A673 (cell line): ENCODE results near the gene C1QTNF8. TPM values are rescaled to one million over a fixed set of nuclear protein-coding genes. Genes with fewer than 3 reads are reported as not detected.

Experiments
- BruUV-seq: library from RNA; stranded (reverse); fragments of 400-500 nt; replicated peaks from 2 replicates; lab custom pipeline; 2021; lab: Mats Ljungman, UMichigan
- CTCF ChIA-PET: fragments of 300-600 bp; sonication (Branson Sonifier 250); formaldehyde crosslinking; loops from one replicate; lab custom pipeline; 2022; ENCODE audit warnings: antibody characterized with exemption; lab: Charles Lee
- POLR2A ChIA-PET: fragments of 300-600 bp; sonication (Branson Sonifier 250); formaldehyde crosslinking; loops from one replicate; lab custom pipeline; 2022; ENCODE audit warnings: antibody characterized with exemption; ENCODE audit not compliant: low non-redundant PET; lab: Charles Lee
- DNase-seq: peaks from one replicate; pipeline ENCODE4 v3.0.0-alpha.2; 2015; ENCODE audit warnings: low spot score
- H3K27ac ChIP-seq: fragments of 200-600 bp; sonication (generic); 2 replicates; pipeline ENCODE4 v1.5.1; 2016; ENCODE audit warnings: mixed run types, low read depth, mild to moderate bottlenecking, mixed read lengths, antibody characterized with exemption, low read length; ENCODE audit not compliant: poor library complexity, severe bottlenecking
- H3K27me3 ChIP-seq: fragments of 200-600 bp; sonication (generic); replicated peaks from 2 replicates; pipeline ENCODE4 v1.6.1; 2017; ENCODE audit warnings: mixed run types, low read depth, mild to moderate bottlenecking, mixed read lengths, antibody characterized with exemption, low read length; ENCODE audit not compliant: insufficient read depth, poor library complexity
- H3K36me3 ChIP-seq: fragments of 200-600 bp; sonication (generic); 2 replicates; pipeline ENCODE4 v1.6.1; 2016; ENCODE audit warnings: mixed run types, mild to moderate bottlenecking, mixed read lengths, antibody characterized with exemption, low read length; ENCODE audit not compliant: insufficient read depth, poor library complexity, severe bottlenecking
- H3K4me1 ChIP-seq: fragments of 200-600 bp; sonication (generic); 2 replicates; pipeline ENCODE4 v1.6.1; 2017; ENCODE audit warnings: mixed run types, mild to moderate bottlenecking, mixed read lengths, antibody characterized with exemption, low read length; ENCODE audit not compliant: insufficient read depth, poor library complexity, severe bottlenecking
- H3K4me3 ChIP-seq: fragments of 200-600 bp; sonication (generic); 2 replicates; pipeline ENCODE4 v1.5.1; 2016; ENCODE audit warnings: low read depth, mixed run types, mild to moderate bottlenecking, mixed read lengths, low read length; ENCODE audit not compliant: poor library complexity, severe bottlenecking
- H3K9me3 ChIP-seq: fragments of 200-600 bp; sonication (generic); 2 replicates; pipeline ENCODE4 v1.6.1; 2016; ENCODE audit warnings: mixed run types, low read depth, mild to moderate bottlenecking, mixed read lengths, antibody characterized with exemption, low read length; ENCODE audit not compliant: poor library complexity, severe bottlenecking
- CTCF ChIP-seq: fragments of 300-800, 200-600 bp; sonication (generic); conservative IDR thresholded peaks from 2 replicates; pipeline ENCODE4 v1.5.1; 2017; ENCODE audit warnings: low read depth, mild to moderate bottlenecking, antibody characterized with exemption, low read length, moderate library complexity, mixed read lengths
- EZH2 ChIP-seq: fragments of 200-600 bp; sonication (generic); IDR thresholded peaks from 2 replicates; pipeline ENCODE4 v1.6.1; 2017; ENCODE audit warnings: borderline replicate concordance, low read depth, mild to moderate bottlenecking, mixed read lengths, antibody characterized with exemption, low read length; ENCODE audit not compliant: poor library complexity, severe bottlenecking
- intact Hi-C: fragments of 100-400 bp; cut with micrococcal nuclease; formaldehyde crosslinking; loops from one replicate; pipeline ENCODE4 v1.10.0; 2022; ENCODE audit not compliant: unreplicated experiment
- total RNA-seq: library from RNA; stranded (reverse); gene quantifications from 2 replicates; pipeline ENCODE4 v1.2.3, GENCODE V29; 2021

The C1QTNF8 gene
- total RNA-seq, 1 experiment from 2014 or later, result not detected

GRCh38 chr16:1133810-1134520 is 37.9 kb upstream of the C1QTNF8 start:
- no peak overlapping the region for H3K27ac ChIP-seq
- no peaks in the 10 kb centered on the region for H3K4me1 ChIP-seq
- BruUV-seq, result no TSS peak
- ChIA-PET CTCF (no interaction called here), POLR2A (no interaction called here)
- no peak for DNase-seq
- H3K4me3 ChIP-seq, result no peak overlapping the region
- TF ChIP-seq CTCF (no peak), EZH2 (no peak)
- no peaks in the 10 kb centered on the region for H3K36me3 ChIP-seq
- intact Hi-C loops, result no loop called here
- no peaks in the 10 kb centered on the region for H3K27me3 ChIP-seq
- no peaks in the 10 kb centered on the region for H3K9me3 ChIP-seq

- no TSS peak for BruUV-seq
- Histone ChIP-seq H3K9me3 (no peaks in the 10 kb centered on the region), H3K36me3 (no peaks in the 10 kb centered on the region), H3K4me3 (no peak overlapping the region), H3K27me3 (no peaks in the 10 kb centered on the region), H3K27ac (no peak overlapping the region), H3K4me1 (no peaks in the 10 kb centered on the region)
- intact Hi-C loops, result no loop called here
- DNase-seq, result no peak
- ChIA-PET CTCF (no interaction called here), POLR2A (no interaction called here)
- TF ChIP-seq EZH2, result no peak
- no peak for TF ChIP-seq CTCF
Measured at GRCh38 chr16:1133271-1133670, 37.2 kb upstream of the C1QTNF8 start.

GRCh38 chr16:1132431-1132830 is 36.4 kb upstream of the C1QTNF8 start:
- intact Hi-C loops, result no loop called here
- TF ChIP-seq CTCF (no peak), EZH2 (no peak)
- Histone ChIP-seq H3K4me1 (no peaks in the 10 kb centered on the region), H3K9me3 (no peaks in the 10 kb centered on the region), H3K4me3 (no peak overlapping the region), H3K36me3 (no peaks in the 10 kb centered on the region), H3K27ac (no peak overlapping the region), H3K27me3 (no peaks in the 10 kb centered on the region)
- no peak for DNase-seq
- no TSS peak for BruUV-seq
- CTCF ChIA-PET, result no interaction called here
- POLR2A ChIA-PET, result no interaction called here
